ENCODE results near the gene RPL36.

- TF ChIP-seq CTCF (IDR thresholded peaks at IDR 0.05; ENCODE audit: extremely low read depth in 1 of 2, insufficient read depth in 1 of 2, low read depth in 1 of 2, low read length in 2 of 2) (no peak), MAX (IDR thresholded peaks at IDR 0.05; ENCODE audit: insufficient read depth, insufficient read length) (no peak), EZH2 (IDR thresholded peaks at IDR 0.05; ENCODE audit: borderline replicate concordance, low read depth, low read length, severe bottlenecking) (no peak), POLR2AphosphoS5 (IDR thresholded peaks at IDR 0.05; ENCODE audit: insufficient read depth, low read depth, low read length) (no peak), POLR2A (IDR thresholded peaks at IDR 0.05; ENCODE audit: low read depth, low read length) (no peak), JUN (IDR thresholded peaks at IDR 0.05; ENCODE audit: borderline replicate concordance, insufficient read depth, insufficient read length, low read depth) (no peak)
Measured at GRCh38 chr19:5677136-5677535, 13.0 kb upstream of the RPL36 start.
